Iris pigment epithelial cell (primary cell): ENCODE results near the gene RPUSD4.

ENCODE experiments used
- DNase-seq: peaks from one replicate; pipeline ENCODE4 v3.0.0-alpha.2; 2011; ENCODE audit warnings: low read depth

RPUSD4 gene

DNA sequence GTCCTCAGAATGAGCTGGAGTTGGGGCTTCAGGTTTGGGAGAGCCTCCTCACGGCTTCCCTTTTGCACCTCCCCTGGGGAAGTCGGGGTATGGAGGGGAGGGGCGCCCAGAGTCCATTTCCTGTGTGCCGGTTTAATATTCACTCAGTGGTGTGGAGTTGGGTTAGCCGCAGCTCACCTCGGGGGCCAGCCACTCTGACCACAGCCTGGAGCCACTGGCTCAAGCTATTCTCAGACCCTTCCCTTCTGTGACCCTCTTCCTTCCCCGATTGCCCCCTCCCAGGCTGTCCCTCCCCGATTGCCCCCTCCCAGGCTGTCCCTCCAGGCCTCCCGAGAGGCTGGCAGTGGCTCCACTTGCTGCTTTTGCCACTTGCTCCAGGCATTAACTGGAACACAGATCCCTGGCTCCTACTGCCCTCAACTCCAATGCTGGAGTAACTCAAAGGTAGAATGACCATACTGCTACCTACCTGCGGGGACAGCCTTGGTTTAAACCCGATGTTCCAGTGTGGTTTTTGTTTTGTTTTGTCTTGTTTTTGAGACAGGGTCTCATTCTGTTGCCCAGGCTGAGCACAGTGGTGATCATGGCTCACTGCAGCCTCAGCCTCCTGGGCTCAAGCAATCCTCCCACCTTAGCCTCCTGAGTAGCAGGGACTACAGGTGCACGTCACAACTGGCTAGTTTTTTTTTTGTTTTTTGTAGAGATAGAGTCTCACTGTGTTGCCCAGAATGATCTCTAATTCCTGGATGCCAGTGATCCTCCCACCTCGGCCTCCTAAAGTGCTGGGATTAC is 29.3 kb downstream of the RPUSD4 start:
- no peak for DNase-seq

- no peak for DNase-seq
These were observed 34.5 kb downstream of the RPUSD4 start for GRCh38 chr11:126176853-126177470.

DNA sequence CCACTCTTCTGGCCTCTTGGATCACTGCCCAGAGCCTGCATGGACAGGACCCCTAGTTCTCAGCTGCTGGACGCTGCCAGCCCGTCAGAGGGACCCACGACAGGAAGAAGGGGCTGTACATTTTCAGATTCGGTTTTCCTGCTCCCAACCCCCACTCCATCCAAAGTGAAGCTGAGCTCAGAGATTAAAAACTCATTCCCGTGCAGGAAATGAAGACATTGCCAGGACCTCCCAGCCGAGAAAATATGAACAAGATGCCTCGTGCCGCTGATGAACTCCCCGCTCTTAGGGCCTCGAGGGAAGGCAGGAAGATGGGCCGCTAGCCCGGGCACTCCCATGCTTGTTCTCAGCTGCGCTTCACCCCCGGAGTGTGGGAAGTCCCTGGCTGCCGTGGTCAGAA is 36.1 kb downstream of the RPUSD4 start:
- DNase-seq, result peak; percentile 15

GRCh38 chr11:126174816-126175215 is 36.6 kb downstream of the RPUSD4 start:
- no peak for DNase-seq

DNA sequence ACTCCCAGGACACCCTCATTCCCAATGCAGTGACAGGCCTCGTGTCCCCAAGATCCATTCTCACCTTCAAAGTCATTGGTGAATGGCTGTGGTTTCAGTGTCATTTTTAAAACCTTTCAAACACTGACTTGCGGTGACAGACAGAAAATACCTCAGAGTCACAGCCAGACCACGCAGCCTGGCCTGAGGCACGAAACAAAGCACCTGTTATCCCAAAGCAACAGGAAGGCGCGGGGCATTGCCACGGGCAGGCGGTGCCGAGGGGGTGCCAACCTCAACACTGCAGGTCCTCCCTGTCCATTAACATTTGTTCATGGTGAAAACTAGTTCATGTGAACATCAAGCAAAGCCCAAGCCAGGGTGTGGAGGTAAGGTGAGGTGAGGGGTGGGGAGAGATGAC is 38.2 kb downstream of the RPUSD4 start:
- no peak for DNase-seq

DNA sequence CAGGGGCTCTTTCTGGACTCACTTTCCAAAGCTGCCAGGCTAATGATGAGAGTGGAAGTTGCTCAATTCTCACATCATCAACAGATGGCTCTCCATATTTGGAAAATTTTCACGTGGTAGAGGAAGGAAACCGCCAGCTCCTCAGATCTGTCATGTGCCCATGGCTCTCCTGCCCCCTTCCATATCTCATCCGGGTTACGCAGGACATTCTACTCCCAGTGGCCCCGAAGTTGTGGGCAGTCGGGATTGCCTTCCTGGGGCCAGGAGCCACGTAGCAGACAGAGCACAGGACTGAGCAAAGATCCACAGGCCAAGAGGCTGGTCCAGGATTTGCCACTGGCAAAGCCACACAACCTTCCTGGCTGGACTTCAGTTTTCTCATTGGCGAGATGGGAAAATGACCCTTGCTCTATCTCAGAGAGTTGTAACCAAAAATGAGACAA is 38.8 kb downstream of the RPUSD4 start:
- DNase-seq, result no peak

GRCh38 chr11:126169291-126169690 is 42.2 kb downstream of the RPUSD4 start:
- no peak for DNase-seq

DNA sequence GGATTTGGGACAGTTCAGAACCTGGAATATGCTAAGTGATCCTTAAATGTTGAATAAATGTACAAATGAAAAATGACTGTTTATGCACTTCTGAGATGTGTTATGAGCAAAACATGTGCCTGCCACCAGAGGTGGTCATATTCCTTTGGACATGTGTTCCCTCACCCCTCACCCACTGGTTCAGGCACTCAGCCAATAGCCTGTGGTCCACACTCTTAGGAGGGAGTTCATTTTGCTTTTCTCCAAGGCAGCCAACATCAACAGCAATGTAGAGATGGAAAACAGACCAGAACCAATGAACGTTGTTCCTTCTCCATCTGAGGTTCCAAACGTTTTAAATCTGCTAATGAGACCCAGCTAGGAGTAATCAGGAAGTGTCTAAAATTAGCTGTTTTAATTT is 44.0 kb downstream of the RPUSD4 start:
- no peak for DNase-seq

GRCh38 chr11:126166413-126166812 is 45.0 kb downstream of the RPUSD4 start:
- no peak for DNase-seq

GRCh38 chr11:126165757-126166156 is 45.7 kb downstream of the RPUSD4 start:
- DNase-seq, result no peak

DNA sequence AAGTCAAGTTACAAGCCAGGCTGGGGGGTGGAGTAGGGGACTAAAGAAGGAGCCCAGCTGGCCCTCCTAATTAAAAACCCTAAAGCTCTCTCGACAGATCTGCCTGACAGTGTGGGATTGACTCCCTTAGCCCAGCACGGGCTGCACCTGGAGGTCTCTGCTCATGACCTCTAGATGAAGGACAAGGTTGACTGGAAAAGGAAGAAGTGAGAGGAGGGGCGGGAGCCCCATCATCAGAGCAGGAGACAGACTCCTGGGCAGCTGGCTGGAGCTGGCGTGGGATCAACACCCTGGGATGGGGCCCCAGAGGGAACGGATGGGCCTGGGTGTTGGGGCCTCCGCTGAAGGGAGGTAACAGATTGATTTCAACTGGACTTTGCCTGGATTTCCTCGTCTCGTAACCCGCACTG is 46.1 kb downstream of the RPUSD4 start:
- DNase-seq, result no peak

DNA sequence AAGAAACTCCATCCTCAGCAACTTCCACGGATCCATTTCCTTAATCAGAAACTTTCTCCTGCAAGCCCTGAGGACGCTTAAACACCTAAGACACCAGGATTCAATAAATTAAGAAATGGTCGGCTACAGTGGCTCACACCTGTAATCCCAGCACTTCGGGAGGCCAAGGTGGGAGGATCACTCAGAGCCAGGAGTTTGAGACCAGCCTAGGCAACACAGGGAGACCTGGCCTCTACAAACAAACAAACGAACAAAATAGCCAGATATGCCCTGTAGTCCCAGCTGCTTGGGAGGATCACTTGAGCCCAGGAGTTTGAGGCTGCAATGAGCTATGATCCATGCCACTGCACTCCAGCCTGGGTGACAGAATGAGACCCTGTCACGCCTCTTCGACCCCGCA is 46.7 kb downstream of the RPUSD4 start:
- DNase-seq, result no peak

DNA sequence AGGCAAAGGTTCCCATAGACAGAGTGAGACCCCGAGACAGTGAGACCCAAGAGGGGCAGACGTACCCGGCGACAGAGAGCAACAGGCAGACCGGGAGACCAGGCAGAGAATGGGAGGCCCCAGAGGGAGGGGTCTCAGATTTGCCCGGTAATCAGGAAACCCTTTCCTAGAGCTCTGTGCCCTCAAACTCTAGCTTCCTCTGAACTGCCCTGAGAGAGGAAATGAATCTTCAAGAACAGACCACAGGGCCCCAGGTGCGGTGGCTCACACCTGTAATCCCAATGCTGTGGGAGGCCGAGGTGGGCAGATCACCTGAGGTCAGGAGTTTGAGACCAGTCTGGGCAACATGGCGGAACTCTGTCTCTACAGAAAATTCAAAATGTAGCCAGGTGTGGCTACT is 47.7 kb downstream of the RPUSD4 start:
- no peak for DNase-seq

DNA sequence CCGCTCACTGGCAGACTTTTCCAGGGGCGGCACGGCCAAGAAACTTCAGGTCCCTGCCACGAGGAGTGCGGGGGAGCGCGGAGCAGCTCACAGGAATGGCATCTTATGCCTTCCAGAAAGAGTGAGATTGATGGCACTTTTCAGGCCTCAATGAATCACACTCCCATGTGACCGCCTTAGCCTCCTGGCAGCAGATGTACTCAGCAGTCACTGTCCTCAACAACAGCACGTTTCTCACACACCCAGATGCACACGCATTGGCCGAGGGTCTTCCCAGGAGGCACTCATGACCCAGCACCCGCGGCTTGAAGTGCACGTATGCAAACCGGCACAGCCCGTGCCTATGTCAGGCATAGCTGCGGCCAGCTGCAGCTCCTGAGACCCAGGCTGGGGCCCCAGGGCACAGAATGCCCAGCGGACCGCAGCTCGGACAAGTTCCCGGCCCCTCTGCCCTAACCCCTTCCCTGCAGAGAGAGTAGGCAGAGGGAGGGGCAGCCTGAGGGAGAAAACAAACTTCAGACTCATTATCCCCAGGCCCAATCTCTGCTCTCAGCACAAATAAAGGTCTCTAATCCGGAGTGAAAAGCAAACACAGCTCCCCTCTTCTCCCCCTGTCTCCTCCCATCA is 48.3 kb downstream of the RPUSD4 start:
- peak; percentile 53 for DNase-seq

DNA sequence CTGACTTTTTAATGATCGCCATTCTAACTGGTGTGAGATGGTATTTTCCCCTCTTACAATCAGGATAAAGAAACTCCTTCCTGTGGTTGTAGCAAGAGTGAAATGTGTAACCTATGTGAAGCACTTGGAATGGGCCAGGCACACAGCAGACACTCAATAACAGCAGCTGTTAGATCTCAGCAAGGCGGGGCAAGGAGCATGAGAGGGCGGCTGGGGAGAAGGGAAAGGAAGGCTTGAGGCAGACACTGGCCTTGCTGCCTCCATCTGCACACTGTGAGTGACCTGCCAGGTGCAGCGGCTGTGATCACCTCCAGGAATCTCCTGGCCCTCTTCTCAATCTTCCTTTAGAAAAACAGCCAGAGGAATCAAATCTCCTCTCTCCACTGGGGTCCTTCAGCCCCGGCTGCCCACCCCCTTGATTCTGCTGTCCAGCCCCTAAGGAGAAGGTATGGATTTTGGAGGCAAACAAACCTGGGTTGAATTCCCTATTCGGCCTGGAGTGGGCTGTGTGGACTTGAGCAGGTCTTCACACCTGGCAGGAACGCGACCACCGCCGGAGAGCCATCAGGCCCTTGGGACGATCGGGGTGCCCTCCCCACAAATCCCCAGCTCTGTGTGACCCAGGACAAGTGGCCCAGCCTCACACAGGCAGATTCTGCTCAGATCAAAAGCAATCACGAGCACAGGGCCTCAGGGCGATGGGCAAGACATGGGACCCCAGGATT is 49.0 kb downstream of the RPUSD4 start:
- no peak for DNase-seq

- no peak for DNase-seq
These were observed 50.4 kb downstream of the RPUSD4 start for GRCh38 chr11:126161023-126161391.

- no peak for DNase-seq
These were observed 51.0 kb downstream of the RPUSD4 start for GRCh38 chr11:126160345-126161022.

GRCh38 chr11:126159719-126160344 is 51.6 kb downstream of the RPUSD4 start:
- no peak for DNase-seq

- no peak for DNase-seq
These were observed 53.2 kb downstream of the RPUSD4 start for GRCh38 chr11:126158054-126158791.

DNA sequence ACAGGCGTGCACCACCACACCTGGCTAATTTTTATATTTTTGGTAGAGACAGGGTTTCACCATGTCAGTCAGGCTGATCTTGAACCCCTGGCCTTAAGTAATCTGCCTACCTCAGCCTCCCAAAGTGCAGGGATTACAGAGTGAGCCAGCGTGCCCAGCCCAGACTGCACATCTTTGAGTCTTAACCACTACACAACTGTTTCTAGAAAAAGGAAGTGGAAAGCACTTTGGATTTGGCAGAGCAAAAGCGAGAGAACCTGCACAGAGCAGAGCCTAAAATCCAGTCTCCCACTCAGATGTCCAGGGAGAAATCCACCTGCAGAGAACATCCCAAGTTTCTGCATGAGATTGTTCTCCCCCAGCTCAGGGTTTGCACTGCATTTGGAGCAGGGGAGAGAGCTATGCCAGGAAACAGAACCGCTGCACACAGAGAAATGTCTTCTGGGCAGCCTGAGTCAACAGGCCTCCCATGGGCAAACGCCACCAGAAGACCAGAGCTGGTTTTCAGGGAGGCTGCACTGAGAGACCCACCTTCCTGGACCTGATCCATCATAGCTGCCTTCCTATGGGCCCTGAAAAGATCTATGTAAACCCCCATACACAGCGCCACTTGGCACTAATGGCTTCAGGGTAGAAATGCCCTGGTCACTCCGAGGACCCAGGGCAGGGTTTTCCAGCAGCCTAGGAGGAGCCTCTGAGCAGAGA is 54.0 kb downstream of the RPUSD4 start:
- no peak for DNase-seq
